ENCODE measurements around the gene SYNE1. TPM values are rescaled to one million over a fixed set of nuclear protein-coding genes. Genes with fewer than 3 reads are reported as not detected.

The SYNE1 gene
- polyA plus RNA-seq, 1 donor from 2014 or later, result 38.5 TPM

GRCh38 chr6:152154559-152155356 lies 482.4 kb downstream of the SYNE1 start:
- Histone ChIP-seq H3K79me2 (replicated peaks; ENCODE audit: insufficient read depth, low read length) (no peaks in the 10 kb centered on the region), H2AFZ (ENCODE audit: low read depth, low read length) (no peak overlapping the region)
- TF ChIP-seq EZH2 (IDR thresholded peaks at IDR 0.05; ENCODE audit: borderline replicate concordance, insufficient read depth, low read length, poor library complexity, severe bottlenecking) (no peak), REST (IDR thresholded peaks at IDR 0.05; ENCODE audit: borderline replicate concordance) (no peak), EP300 (conservative IDR thresholded peaks at IDR 0.05; ENCODE audit: poor library complexity, severe bottlenecking) (no peak), POLR2AphosphoS5 (IDR thresholded peaks at IDR 0.05) (no peak), TAF1 (IDR thresholded peaks at IDR 0.05; ENCODE audit: low read depth) (no peak), CTCF (IDR thresholded peaks at IDR 0.05; ENCODE audit: poor library complexity, severe bottlenecking) (no peak), RAD21 (conservative IDR thresholded peaks at IDR 0.05) (no peak), SMC3 (conservative IDR thresholded peaks at IDR 0.05; ENCODE audit: poor library complexity) (no peak), MXI1 (conservative IDR thresholded peaks at IDR 0.05; ENCODE audit: poor library complexity, severe bottlenecking) (no peak)

DNA sequence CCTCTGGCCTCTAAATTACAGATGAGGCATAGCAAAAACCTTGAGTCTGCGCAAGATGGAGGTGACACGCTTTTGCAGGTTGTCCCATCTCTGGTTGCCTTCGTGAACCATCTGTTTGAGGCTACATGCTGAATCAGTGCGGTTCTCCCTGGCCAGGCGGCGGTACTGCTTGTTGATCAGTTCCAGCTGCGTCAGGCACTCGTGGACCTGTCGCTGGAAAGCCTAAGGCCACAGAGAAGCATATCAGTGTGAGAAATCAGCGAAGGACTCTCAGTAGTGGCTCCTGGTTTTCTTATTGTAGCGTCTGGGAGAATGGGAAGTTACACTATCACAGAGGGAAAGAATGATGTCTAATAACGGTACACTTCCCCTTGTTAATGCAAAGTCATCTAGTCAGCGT lies 485.2 kb downstream of the SYNE1 start:
- H3K4me3 ChIP-seq (ENCODE audit: low read length), result no peak overlapping the region
- H4K20me1 ChIP-seq (ENCODE audit: insufficient read depth), result no peaks in the 10 kb centered on the region
- H3K9me2 ChIP-seq (ENCODE audit: insufficient read depth, low read length), result no peaks in the 10 kb centered on the region
- H3K9ac ChIP-seq (ENCODE audit: low read length), result no peak overlapping the region
- no peaks in the 10 kb centered on the region for H3F3A ChIP-seq (ENCODE audit: insufficient read depth, low read length, poor library complexity, severe bottlenecking)
- no peaks in the 10 kb centered on the region for H3K79me2 ChIP-seq (replicated peaks; ENCODE audit: insufficient read depth, low read length)
- H2AFZ ChIP-seq (ENCODE audit: low read depth, low read length), result no peak overlapping the region
- no peaks in the 10 kb centered on the region for H3K9me3 ChIP-seq (ENCODE audit: low read length)
- H3K27ac ChIP-seq (ENCODE audit: low read length), result no peak overlapping the region
- TF ChIP-seq REST (IDR thresholded peaks at IDR 0.05; ENCODE audit: borderline replicate concordance) (no peak), EP300 (conservative IDR thresholded peaks at IDR 0.05; ENCODE audit: poor library complexity, severe bottlenecking) (no peak), MXI1 (conservative IDR thresholded peaks at IDR 0.05; ENCODE audit: poor library complexity, severe bottlenecking) (no peak), CTCF (IDR thresholded peaks at IDR 0.05; ENCODE audit: poor library complexity, severe bottlenecking) (no peak), TAF1 (IDR thresholded peaks at IDR 0.05; ENCODE audit: low read depth) (no peak), SMC3 (conservative IDR thresholded peaks at IDR 0.05; ENCODE audit: poor library complexity) (no peak), POLR2AphosphoS5 (IDR thresholded peaks at IDR 0.05) (no peak), EZH2 (IDR thresholded peaks at IDR 0.05; ENCODE audit: borderline replicate concordance, insufficient read depth, low read length, poor library complexity, severe bottlenecking) (no peak), RAD21 (conservative IDR thresholded peaks at IDR 0.05) (no peak)
- no peaks in the 10 kb centered on the region for H3K27me3 ChIP-seq (ENCODE audit: insufficient read depth, low read depth, low read length)
- H3K4me2 ChIP-seq (ENCODE audit: low read length), result no peak overlapping the region
- peaks cover 6% of the 10 kb centered on the region for H3K36me3 ChIP-seq (ENCODE audit: insufficient read depth, low read length)

More at GRCh38 chr6:152154559-152155356, 482.4 kb downstream of the SYNE1 start:
- Histone ChIP-seq H3K4me3 (ENCODE audit: low read length) (no peak overlapping the region), H3K27ac (ENCODE audit: low read length) (no peak overlapping the region), H4K20me1 (ENCODE audit: insufficient read depth) (no peaks in the 10 kb centered on the region), H3K36me3 (ENCODE audit: insufficient read depth, low read length) (peaks cover 1% of the 10 kb centered on the region), H3K9me3 (ENCODE audit: low read length) (no peaks in the 10 kb centered on the region), H3K27me3 (ENCODE audit: insufficient read depth, low read depth, low read length) (no peaks in the 10 kb centered on the region), H3K4me2 (ENCODE audit: low read length) (no peak overlapping the region), H3K9ac (ENCODE audit: low read length) (no peak overlapping the region), H3F3A (ENCODE audit: insufficient read depth, low read length, poor library complexity, severe bottlenecking) (no peaks in the 10 kb centered on the region), H3K9me2 (ENCODE audit: insufficient read depth, low read length) (no peaks in the 10 kb centered on the region)
